KOPT-K1 (cell line): Measurements from ENCODE around the gene MAP1LC3B2.

Source experiments
- H3K27ac ChIP-seq: fragments of 200-600 bp; sonication (generic); 2 replicates; pipeline ENCODE4 v1.5.1; 2016; ENCODE audit warnings: antibody characterized with exemption, mild to moderate bottlenecking, low read depth, low read length; ENCODE audit not compliant: poor library complexity, severe bottlenecking
- H3K36me3 ChIP-seq: fragments of 200-600 bp; sonication (generic); 2 replicates; pipeline ENCODE4 v1.5.1; 2017; ENCODE audit warnings: antibody characterized with exemption, mild to moderate bottlenecking, low read length, moderate library complexity; ENCODE audit not compliant: insufficient read depth
- H3K9me3 ChIP-seq: fragments of 200-600 bp; sonication (generic); 2 replicates; pipeline ENCODE4 v1.5.1; 2017; ENCODE audit warnings: antibody characterized with exemption, low read length, mild to moderate bottlenecking; ENCODE audit not compliant: insufficient read depth, poor library complexity, severe bottlenecking

The MAP1LC3B2 gene

GRCh38 chr12:116532986-116533342 lies 26.2 kb upstream of the MAP1LC3B2 start:
- Histone ChIP-seq H3K36me3 (no peaks in the 10 kb centered on the region), H3K9me3 (no peaks in the 10 kb centered on the region), H3K27ac (peak overlapping the region; percentile 69)

GRCh38 chr12:116533343-116534251 lies 25.6 kb upstream of the MAP1LC3B2 start:
- no peaks in the 10 kb centered on the region for H3K36me3 ChIP-seq
- peak overlapping the region; percentile 69 for H3K27ac ChIP-seq
- no peaks in the 10 kb centered on the region for H3K9me3 ChIP-seq

GRCh38 chr12:116534311-116535121 lies 24.7 kb upstream of the MAP1LC3B2 start:
- Histone ChIP-seq H3K9me3 (no peaks in the 10 kb centered on the region), H3K27ac (peak overlapping the region; percentile 69), H3K36me3 (no peaks in the 10 kb centered on the region)

- H3K27ac ChIP-seq = no peak overlapping the region
- no peaks in the 10 kb centered on the region for H3K36me3 ChIP-seq
- no peaks in the 10 kb centered on the region for H3K9me3 ChIP-seq
These were observed 23.9 kb upstream of the MAP1LC3B2 start for GRCh38 chr12:116535241-116535640.

- no peak overlapping the region for H3K27ac ChIP-seq
- H3K36me3 ChIP-seq = no peaks in the 10 kb centered on the region
- no peaks in the 10 kb centered on the region for H3K9me3 ChIP-seq
These were observed 21.9 kb upstream of the MAP1LC3B2 start for GRCh38 chr12:116537101-116537904.

GRCh38 chr12:116538076-116538591 lies 21.0 kb upstream of the MAP1LC3B2 start:
- H3K27ac ChIP-seq = no peak overlapping the region
- H3K9me3 ChIP-seq = no peaks in the 10 kb centered on the region
- H3K36me3 ChIP-seq = no peaks in the 10 kb centered on the region

- Histone ChIP-seq H3K9me3 (no peaks in the 10 kb centered on the region), H3K27ac (no peak overlapping the region), H3K36me3 (no peaks in the 10 kb centered on the region)
These were observed 20.4 kb upstream of the MAP1LC3B2 start for GRCh38 chr12:116538682-116539305.

GRCh38 chr12:116539361-116539771 lies 19.8 kb upstream of the MAP1LC3B2 start:
- Histone ChIP-seq H3K36me3 (no peaks in the 10 kb centered on the region), H3K27ac (no peak overlapping the region), H3K9me3 (no peaks in the 10 kb centered on the region)

- Histone ChIP-seq H3K27ac (no peak overlapping the region), H3K36me3 (no peaks in the 10 kb centered on the region), H3K9me3 (no peaks in the 10 kb centered on the region)
These were observed 19.2 kb upstream of the MAP1LC3B2 start for GRCh38 chr12:116539905-116540482.

- H3K9me3 ChIP-seq = no peaks in the 10 kb centered on the region
- H3K36me3 ChIP-seq = no peaks in the 10 kb centered on the region
- no peak overlapping the region for H3K27ac ChIP-seq
These were observed 18.5 kb upstream of the MAP1LC3B2 start for GRCh38 chr12:116540622-116541152.

- Histone ChIP-seq H3K36me3 (no peaks in the 10 kb centered on the region), H3K27ac (no peak overlapping the region), H3K9me3 (no peaks in the 10 kb centered on the region)
These were observed 17.4 kb upstream of the MAP1LC3B2 start for GRCh38 chr12:116541547-116542344.

- Histone ChIP-seq H3K9me3 (no peaks in the 10 kb centered on the region), H3K36me3 (no peaks in the 10 kb centered on the region), H3K27ac (no peak overlapping the region)
These were observed 16.7 kb upstream of the MAP1LC3B2 start for GRCh38 chr12:116542345-116542956.

- no peaks in the 10 kb centered on the region for H3K9me3 ChIP-seq
- H3K27ac ChIP-seq = no peak overlapping the region
- no peaks in the 10 kb centered on the region for H3K36me3 ChIP-seq
These were observed 14.5 kb upstream of the MAP1LC3B2 start for GRCh38 chr12:116544656-116545055.
